GM21723 (cell line): Measurements from ENCODE around the gene TDO2.
"Not testable (repeated sequence)": the region's sequence is repeated elsewhere in the genome, so short reads cannot be mapped to it uniquely, and the experiment has no call there.

Source experiments
- ATAC-seq: cut with Tn5 transposase; IDR thresholded peaks from one replicate; pipeline ENCODE4 v1.9.1; 2021; ENCODE audit warnings: mild to moderate bottlenecking, moderate library complexity; ENCODE audit not compliant: unreplicated experiment

Gene TDO2

GRCh38 chr4:155903453-155903852, at the start of gene TDO2:
Gene TDO2 (plus strand): TSS chr4:155903696. CDS start chr4:155903759, 63 bp downstream.
- no peak for ATAC-seq

DNA sequence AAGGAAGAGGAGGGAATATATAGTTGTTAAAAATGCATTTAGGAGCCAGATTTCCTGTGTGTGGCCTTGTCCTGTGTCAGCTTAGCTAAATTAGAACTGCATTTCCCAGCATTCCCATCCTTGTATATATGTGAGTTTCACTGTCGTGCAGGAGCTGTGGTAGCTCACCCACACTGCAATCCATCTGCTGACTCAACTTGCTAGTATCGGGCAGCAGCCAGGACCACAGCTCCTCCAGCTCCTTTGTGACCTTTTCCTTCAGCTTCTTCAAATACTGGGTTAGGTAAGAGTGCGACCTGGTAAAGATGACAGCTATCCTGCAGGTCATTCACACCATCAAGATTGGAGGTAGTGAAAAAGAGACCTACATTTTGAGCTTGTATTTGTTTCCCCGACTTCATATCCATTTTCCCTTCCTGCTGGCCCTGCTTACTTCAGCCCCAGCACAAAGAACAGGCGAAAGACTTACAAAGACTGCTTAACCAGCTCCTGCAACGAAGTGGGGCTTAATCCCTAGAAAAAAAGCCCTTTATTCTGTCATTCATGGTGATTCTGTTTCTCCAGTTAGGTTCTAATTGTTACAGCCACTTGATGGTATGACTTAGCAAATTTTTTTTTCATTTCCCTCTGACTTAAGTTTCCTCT, 48.8 kb upstream of the TDO2 start:
- no peak for ATAC-seq

DNA sequence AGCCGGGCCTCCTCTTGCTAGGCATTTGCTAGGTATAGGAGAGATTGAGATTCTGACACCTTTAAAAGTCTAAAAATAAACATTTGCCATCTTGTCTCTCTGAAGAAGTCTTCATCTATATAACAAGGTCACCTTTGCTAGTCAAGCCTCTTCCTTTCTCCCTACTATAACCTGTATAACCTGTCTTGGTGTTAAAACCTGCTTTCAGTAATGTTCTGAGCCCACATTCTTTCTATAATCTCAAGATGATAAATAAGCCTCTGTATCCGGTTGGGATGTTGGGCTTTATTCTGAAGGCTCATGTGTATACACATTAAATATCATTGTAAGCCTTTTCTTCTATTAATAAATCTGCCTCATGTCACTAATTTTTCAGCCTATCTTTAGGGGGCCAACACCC, 47.6 kb upstream of the TDO2 start:
- ATAC-seq: no peak

- ATAC-seq: no peak
These were observed 37.3 kb upstream of the TDO2 start, which contains the start of gene ASIC5 for GRCh38 chr4:155866177-155866576. Gene ASIC5 (minus strand): TSS chr4:155866277. CDS start chr4:155866226, 51 bp downstream.

- ATAC-seq: no peak
These were observed 27.6 kb upstream of the TDO2 start for GRCh38 chr4:155875878-155876277.

DNA sequence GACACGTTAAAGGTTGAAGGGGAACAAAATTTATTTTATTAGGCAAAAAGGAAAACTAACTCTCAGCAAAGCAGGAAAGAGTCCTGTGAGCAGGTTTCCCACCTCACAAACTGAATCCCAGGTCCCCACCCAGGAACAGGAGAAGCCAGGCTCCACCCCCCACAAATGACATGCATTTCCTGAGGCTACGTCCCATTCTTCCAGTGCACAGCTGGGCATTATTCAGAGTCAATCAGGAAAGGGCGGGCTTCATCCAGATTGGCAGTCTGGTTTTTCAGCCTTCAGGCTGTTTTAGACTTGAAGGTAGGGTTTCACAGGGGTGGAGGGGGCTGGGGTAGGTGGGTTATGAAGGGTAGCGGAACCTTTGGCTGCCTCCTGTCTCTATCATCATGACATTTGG, 25.5 kb upstream of the TDO2 start:
- no peak for ATAC-seq

GRCh38 chr4:155878611-155879010, 24.9 kb upstream of the TDO2 start:
- no peak for ATAC-seq

DNA sequence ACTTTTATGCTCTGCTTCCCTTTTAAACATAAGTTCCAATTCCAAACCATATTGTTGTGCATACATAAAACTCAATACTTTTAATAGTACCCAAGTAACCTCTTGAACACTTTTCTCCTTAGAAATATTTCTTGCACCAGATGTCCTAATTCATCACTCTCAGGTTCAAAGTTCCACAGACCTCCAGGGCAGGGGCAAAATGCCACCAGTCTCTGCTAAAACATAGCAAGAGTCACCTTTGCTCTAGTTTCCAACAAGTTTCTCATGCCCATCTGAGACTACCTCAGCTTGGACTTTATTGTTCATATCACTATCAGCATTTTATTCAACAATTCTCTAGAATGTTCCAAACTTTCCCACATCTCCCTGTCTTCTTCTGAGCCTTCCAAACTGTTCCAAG, 23.7 kb upstream of the TDO2 start:
- no peak for ATAC-seq

- no peak for ATAC-seq
These were observed 21.9 kb upstream of the TDO2 start for GRCh38 chr4:155881555-155881954.

DNA sequence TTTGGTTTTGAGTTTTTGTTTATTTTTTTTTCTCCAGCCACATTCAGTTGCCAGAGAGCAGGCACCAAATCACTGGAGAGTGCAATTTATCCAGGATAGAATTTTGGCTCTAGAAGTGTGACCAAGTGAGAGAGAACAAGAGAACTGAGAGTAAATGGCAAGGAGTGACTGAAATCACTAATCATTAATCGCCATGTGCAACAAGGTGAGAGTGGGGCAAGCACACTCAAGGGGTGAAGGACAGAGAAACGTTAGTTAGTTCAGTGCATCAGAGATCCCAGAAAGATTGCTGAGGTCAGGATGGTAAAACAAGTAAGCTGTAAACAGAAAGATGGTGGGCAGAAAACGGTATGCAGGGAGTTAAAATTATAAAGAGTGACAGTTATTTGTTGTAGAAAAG, 19.6 kb upstream of the TDO2 start:
- ATAC-seq: no peak

DNA sequence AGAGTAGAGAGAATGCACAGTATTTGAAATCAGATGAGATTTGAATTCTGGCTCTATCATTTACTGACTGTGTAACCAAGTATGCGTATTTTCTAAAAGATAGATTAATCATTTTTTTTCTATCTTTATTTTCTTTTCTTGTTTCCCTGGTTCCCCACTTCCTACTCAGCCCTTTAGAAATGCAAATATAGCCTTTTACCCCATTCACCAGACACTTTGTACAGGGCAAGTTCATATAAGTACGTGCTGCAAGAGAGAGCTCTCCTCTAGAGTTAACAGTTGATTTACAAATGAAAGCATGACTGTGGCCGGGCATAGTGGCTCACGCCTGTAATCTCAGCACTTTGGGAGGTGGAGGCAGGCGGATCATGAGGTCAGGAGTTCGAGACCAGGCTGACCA, 17.8 kb upstream of the TDO2 start:
- ATAC-seq: no peak

DNA sequence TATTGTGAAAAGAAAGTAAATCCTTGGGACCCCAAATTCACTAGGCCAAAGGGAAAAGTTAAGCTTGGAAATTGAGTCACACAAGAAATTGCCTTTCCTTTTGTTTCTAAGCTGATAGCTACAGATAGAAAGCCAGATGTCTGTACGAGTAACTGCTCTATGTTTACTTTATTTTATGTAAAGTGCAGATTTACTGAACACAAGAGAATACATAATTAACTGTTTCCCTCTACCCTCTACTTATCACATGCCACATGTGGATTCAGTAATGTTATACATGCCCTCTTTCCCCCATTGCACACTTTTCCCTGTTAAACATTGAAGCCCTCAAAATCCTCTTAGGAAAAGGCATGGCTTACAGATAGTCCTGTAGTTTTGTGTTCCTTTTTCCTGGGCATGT, 16.5 kb upstream of the TDO2 start:
- no peak for ATAC-seq

DNA sequence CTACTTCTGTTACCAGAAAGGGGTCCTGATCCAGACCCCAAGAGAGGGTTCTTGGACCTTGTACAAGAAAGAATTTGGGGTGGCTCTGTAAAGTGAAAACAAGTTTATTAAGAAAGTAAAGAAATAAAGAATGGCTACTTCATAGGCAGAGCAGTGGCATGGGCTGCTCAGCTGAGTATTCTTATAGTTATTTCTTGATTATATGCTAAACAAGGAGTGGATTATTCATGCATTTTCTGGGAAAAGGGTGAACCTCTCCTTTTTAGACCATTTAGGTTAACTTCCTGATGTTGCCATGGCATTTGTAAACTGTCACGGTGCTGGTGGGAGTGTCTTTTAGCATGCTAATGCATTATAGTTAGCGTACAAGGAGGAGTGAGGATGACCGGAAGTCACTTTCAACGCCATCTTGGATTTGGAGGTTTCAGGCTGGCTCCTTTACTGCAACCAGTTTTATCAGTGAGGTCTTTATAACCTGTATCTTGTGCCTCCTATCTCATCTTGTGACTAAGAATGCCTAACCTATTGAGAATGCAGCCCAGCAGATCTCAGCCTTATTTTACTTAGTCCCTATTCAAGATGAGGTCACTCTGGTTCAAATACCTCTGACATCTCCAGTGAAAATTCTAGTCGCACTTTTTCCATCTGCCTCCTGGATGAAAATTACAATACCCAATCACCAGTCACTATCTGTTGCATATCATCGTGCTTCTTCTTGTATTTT, 15.5 kb upstream of the TDO2 start:
- no peak for ATAC-seq

DNA sequence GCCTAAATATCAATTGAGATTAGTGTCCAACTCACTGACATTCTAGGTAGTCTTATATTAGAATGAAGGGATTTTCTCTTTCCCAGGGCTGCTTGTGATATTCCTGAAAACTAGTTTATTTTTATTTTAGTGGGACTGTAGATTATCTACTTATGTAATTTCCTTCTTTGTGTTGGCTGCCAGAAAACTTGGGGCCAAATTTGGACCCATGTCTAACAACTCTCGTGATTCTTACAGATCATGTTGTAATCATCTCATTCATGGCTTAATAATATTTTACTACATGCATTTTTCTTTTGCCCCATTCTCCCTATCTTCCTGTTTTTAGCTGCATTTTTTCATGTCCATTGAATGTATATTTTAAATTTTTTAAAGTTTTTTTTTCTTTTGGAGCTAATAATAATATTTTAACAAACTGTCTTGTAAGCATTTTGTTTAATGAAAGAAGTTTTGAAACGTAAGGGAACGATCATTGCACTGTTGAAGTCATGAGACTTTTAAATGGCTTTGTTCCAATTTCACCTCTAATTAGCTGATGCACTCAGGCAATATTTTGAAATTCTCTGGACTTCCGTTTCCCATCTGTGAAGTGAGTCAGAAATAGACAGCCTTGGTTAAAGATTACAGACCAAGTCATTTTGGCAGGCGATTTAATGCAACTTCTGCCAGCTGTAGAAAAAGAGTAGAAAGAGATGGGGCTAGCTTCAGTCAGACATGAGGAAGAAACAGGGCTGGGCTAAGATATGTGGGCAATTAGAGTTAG, 14.3 kb upstream of the TDO2 start:
- peak; percentile 71 for ATAC-seq

DNA sequence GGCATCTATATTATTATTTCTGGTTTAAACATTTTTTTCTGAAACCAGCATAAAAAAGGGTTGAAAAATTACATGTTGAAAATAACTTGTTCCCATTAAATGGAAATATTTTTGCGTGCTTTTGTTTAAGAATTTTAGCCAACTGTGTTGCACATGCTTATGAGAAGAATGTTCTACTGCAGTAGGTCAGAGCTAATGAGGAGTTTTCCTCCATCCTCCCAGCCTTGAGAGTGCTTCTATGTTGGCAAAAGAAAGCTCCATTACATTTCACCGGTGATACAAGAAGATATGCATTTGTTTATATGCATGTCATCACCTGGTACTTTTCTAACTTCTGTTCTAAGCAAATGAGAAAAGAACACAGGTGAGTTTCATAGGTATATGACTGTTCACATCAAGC, 13.6 kb upstream of the TDO2 start:
- ATAC-seq: no peak

DNA sequence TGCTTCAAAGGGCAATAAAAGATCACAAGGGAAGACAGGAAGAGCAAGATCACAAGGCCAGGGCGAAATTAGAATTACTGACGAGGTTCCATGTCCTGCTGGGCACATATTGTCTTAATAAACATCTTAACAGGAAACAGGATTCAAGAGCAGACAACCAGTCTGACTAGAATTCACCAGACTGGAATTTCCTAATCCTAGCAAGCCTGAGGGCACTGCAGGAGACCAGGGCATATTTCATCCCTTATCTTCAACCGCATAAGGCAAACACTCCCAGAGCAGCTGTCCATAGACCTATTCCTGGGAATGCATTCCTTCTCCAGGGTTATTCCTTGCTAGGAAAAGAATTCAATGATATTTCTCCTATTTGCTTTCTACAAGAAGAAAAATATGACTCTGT, 12.4 kb upstream of the TDO2 start:
- ATAC-seq: no peak

- not testable (repeated sequence) for ATAC-seq
These were observed 5.1 kb upstream of the TDO2 start for GRCh38 chr4:155898371-155898770.

- no peak for ATAC-seq
These were observed 3.6 kb upstream of the TDO2 start for GRCh38 chr4:155899891-155900290.

- ATAC-seq: no peak
These were observed 3.1 kb upstream of the TDO2 start for GRCh38 chr4:155900381-155900780.

- ATAC-seq: no peak
These were observed 2.5 kb upstream of the TDO2 start for GRCh38 chr4:155901013-155901412.

GRCh38 chr4:155904331-155904730, 835 bp downstream of the TDO2 start:
- ATAC-seq: no peak
